ENCODE results near the gene FOXN3.

FOXN3 gene

GRCh38 chr14:89425931-89426330 lies 8.9 kb upstream of the FOXN3 start:
- Mint-ChIP-seq H3K9me3 (no peaks in the 10 kb centered on the region), H3K4me1 (peaks cover 15% of the 10 kb centered on the region), H3K4me3 (no peak overlapping the region), H3K27ac (no peak overlapping the region), H3K27me3 (no peaks in the 10 kb centered on the region), H3K36me3 (no peaks in the 10 kb centered on the region)
- ATAC-seq (ENCODE audit: low read depth) (no peak), DNase-seq (ENCODE audit: low spot score in 2 of 2) (no peak)

GRCh38 chr14:89424241-89424640 lies 7.2 kb upstream of the FOXN3 start:
- DNase-seq (ENCODE audit: low spot score in 2 of 2): no peak
- ATAC-seq (ENCODE audit: low read depth): no peak
- Mint-ChIP-seq H3K4me1 (peaks cover 9% of the 10 kb centered on the region), H3K9me3 (no peaks in the 10 kb centered on the region), H3K27ac (no peak overlapping the region), H3K4me3 (no peak overlapping the region), H3K27me3 (no peaks in the 10 kb centered on the region), H3K36me3 (peaks cover 3% of the 10 kb centered on the region)

GRCh38 chr14:89422952-89423345 lies 5.9 kb upstream of the FOXN3 start:
- H3K27ac Mint-ChIP-seq: no peak overlapping the region
- no peak overlapping the region for H3K4me3 Mint-ChIP-seq
- peaks cover 3% of the 10 kb centered on the region for H3K36me3 Mint-ChIP-seq
- no peaks in the 10 kb centered on the region for H3K9me3 Mint-ChIP-seq
- no peak for DNase-seq (ENCODE audit: low spot score in 2 of 2)
- ATAC-seq (ENCODE audit: low read depth): no peak
- H3K27me3 Mint-ChIP-seq: no peaks in the 10 kb centered on the region
- peaks cover 9% of the 10 kb centered on the region for H3K4me1 Mint-ChIP-seq

- no peaks in the 10 kb centered on the region for H3K27me3 Mint-ChIP-seq
- H3K4me1 Mint-ChIP-seq: peaks cover 11% of the 10 kb centered on the region
- H3K36me3 Mint-ChIP-seq: peaks cover 3% of the 10 kb centered on the region
- no peak overlapping the region for H3K4me3 Mint-ChIP-seq
- H3K9me3 Mint-ChIP-seq: no peaks in the 10 kb centered on the region
- H3K27ac Mint-ChIP-seq: no peak overlapping the region
- DNase-seq (ENCODE audit: low spot score in 2 of 2) (no peak), ATAC-seq (ENCODE audit: low read depth) (no peak)
Observed at GRCh38 chr14:89422181-89422951, 5.3 kb upstream of the FOXN3 start.

GRCh38 chr14:89420502-89420901 lies 3.5 kb upstream of the FOXN3 start:
- no peak overlapping the region for H3K27ac Mint-ChIP-seq

GRCh38 chr14:89419973-89420482 lies 3.0 kb upstream of the FOXN3 start:
- Mint-ChIP-seq H3K4me3 (no peak overlapping the region), H3K27me3 (no peaks in the 10 kb centered on the region), H3K4me1 (peaks cover 10% of the 10 kb centered on the region), H3K36me3 (peaks cover 3% of the 10 kb centered on the region), H3K27ac (no peak overlapping the region), H3K9me3 (no peaks in the 10 kb centered on the region)
- no peak for DNase-seq (ENCODE audit: low spot score in 2 of 2)
- no peak for ATAC-seq (ENCODE audit: low read depth)

More at GRCh38 chr14:89420502-89420901, 3.5 kb upstream of the FOXN3 start:
- Mint-ChIP-seq H3K27me3 (no peaks in the 10 kb centered on the region), H3K4me3 (no peak overlapping the region), H3K36me3 (peaks cover 3% of the 10 kb centered on the region), H3K9me3 (no peaks in the 10 kb centered on the region), H3K4me1 (peaks cover 6% of the 10 kb centered on the region)
- no peak for DNase-seq (ENCODE audit: low spot score in 2 of 2)
- ATAC-seq (ENCODE audit: low read depth): no peak

GRCh38 chr14:89418976-89419375 lies 1.9 kb upstream of the FOXN3 start:
- no peak overlapping the region for H3K4me3 Mint-ChIP-seq

GRCh38 chr14:89418452-89418851 lies 1.4 kb upstream of the FOXN3 start:
- H3K36me3 Mint-ChIP-seq: peaks cover 4% of the 10 kb centered on the region
- H3K9me3 Mint-ChIP-seq: no peaks in the 10 kb centered on the region
- H3K27me3 Mint-ChIP-seq: no peaks in the 10 kb centered on the region
- ATAC-seq (ENCODE audit: low read depth): no peak
- peaks cover 12% of the 10 kb centered on the region for H3K4me1 Mint-ChIP-seq
- no peak overlapping the region for H3K4me3 Mint-ChIP-seq
- H3K27ac Mint-ChIP-seq: no peak overlapping the region
- no peak for DNase-seq (ENCODE audit: low spot score in 2 of 2)

More at GRCh38 chr14:89418976-89419375, 1.9 kb upstream of the FOXN3 start:
- Mint-ChIP-seq H3K36me3 (peaks cover 3% of the 10 kb centered on the region), H3K27me3 (no peaks in the 10 kb centered on the region), H3K27ac (no peak overlapping the region), H3K4me1 (peaks cover 10% of the 10 kb centered on the region), H3K9me3 (no peaks in the 10 kb centered on the region)
- DNase-seq (ENCODE audit: low spot score in 2 of 2) (no peak), ATAC-seq (ENCODE audit: low read depth) (no peak)

GRCh38 chr14:89417465-89418225 lies 612 bp upstream of the FOXN3 start:
- DNase-seq (ENCODE audit: low spot score in 2 of 2): peak; percentile 69 to 73
- peaks cover 7% of the 10 kb centered on the region for H3K36me3 Mint-ChIP-seq
- H3K4me1 Mint-ChIP-seq: peaks cover 19% of the 10 kb centered on the region

GRCh38 chr14:89416002-89416995 lies 734 bp downstream of the FOXN3 start:
- peak; percentile 99 to 100 for DNase-seq (ENCODE audit: low spot score in 2 of 2)
- peaks cover 21% of the 10 kb centered on the region for H3K4me1 Mint-ChIP-seq
- peaks cover 10% of the 10 kb centered on the region for H3K36me3 Mint-ChIP-seq
- no peaks in the 10 kb centered on the region for H3K27me3 Mint-ChIP-seq
- H3K4me3 Mint-ChIP-seq: peak overlapping the region; percentile 88
- peak; percentile 75 for ATAC-seq (ENCODE audit: low read depth)
- H3K27ac Mint-ChIP-seq: peak overlapping the region; percentile 91
- no peaks in the 10 kb centered on the region for H3K9me3 Mint-ChIP-seq

More at GRCh38 chr14:89417465-89418225, 612 bp upstream of the FOXN3 start:
- peak overlapping the region; percentile 89 for H3K4me3 Mint-ChIP-seq
- H3K27me3 Mint-ChIP-seq: no peaks in the 10 kb centered on the region
- H3K27ac Mint-ChIP-seq: peak overlapping the region; percentile 91
- peak; percentile 57 for ATAC-seq (ENCODE audit: low read depth)
- no peaks in the 10 kb centered on the region for H3K9me3 Mint-ChIP-seq

GRCh38 chr14:89415159-89415558 lies 1.9 kb downstream of the FOXN3 start:
- H3K27me3 Mint-ChIP-seq: no peaks in the 10 kb centered on the region
- ATAC-seq (ENCODE audit: low read depth) (no peak), DNase-seq (ENCODE audit: low spot score in 2 of 2) (no peak)

GRCh38 chr14:89411976-89412375 lies 5.1 kb downstream of the FOXN3 start:
- no peak for DNase-seq (ENCODE audit: low spot score in 2 of 2)
- Mint-ChIP-seq H3K36me3 (peaks cover 18% of the 10 kb centered on the region), H3K27ac (peak overlapping the region; percentile 16), H3K4me3 (no peak overlapping the region), H3K4me1 (peaks cover 37% of the 10 kb centered on the region), H3K27me3 (no peaks in the 10 kb centered on the region), H3K9me3 (no peaks in the 10 kb centered on the region)
- no peak for ATAC-seq (ENCODE audit: low read depth)

More at GRCh38 chr14:89415159-89415558, 1.9 kb downstream of the FOXN3 start:
- Mint-ChIP-seq H3K36me3 (peaks cover 12% of the 10 kb centered on the region), H3K27ac (peak overlapping the region; percentile 91), H3K4me3 (peak overlapping the region; percentile 88), H3K9me3 (no peaks in the 10 kb centered on the region), H3K4me1 (peaks cover 26% of the 10 kb centered on the region)

- Mint-ChIP-seq H3K4me1 (peaks cover 35% of the 10 kb centered on the region), H3K27ac (peak overlapping the region; percentile 58), H3K4me3 (peak overlapping the region; percentile 67), H3K9me3 (no peaks in the 10 kb centered on the region), H3K27me3 (no peaks in the 10 kb centered on the region), H3K36me3 (peaks cover 21% of the 10 kb centered on the region)
- DNase-seq (ENCODE audit: low spot score in 2 of 2): no peak
- ATAC-seq (ENCODE audit: low read depth): no peak
Observed at GRCh38 chr14:89409961-89410360, 7.1 kb downstream of the FOXN3 start.
